SW480 (cell line): ENCODE results near the gene MICALL1.

Experiments
- DNase-seq: peaks from one replicate; pipeline ENCODE4 v3.0.0-alpha.2; 2016; ENCODE audit warnings: low spot score

Gene MICALL1, protein sequence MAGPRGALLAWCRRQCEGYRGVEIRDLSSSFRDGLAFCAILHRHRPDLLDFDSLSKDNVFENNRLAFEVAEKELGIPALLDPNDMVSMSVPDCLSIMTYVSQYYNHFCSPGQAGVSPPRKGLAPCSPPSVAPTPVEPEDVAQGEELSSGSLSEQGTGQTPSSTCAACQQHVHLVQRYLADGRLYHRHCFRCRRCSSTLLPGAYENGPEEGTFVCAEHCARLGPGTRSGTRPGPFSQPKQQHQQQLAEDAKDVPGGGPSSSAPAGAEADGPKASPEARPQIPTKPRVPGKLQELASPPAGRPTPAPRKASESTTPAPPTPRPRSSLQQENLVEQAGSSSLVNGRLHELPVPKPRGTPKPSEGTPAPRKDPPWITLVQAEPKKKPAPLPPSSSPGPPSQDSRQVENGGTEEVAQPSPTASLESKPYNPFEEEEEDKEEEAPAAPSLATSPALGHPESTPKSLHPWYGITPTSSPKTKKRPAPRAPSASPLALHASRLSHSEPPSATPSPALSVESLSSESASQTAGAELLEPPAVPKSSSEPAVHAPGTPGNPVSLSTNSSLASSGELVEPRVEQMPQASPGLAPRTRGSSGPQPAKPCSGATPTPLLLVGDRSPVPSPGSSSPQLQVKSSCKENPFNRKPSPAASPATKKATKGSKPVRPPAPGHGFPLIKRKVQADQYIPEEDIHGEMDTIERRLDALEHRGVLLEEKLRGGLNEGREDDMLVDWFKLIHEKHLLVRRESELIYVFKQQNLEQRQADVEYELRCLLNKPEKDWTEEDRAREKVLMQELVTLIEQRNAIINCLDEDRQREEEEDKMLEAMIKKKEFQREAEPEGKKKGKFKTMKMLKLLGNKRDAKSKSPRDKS

DNA sequence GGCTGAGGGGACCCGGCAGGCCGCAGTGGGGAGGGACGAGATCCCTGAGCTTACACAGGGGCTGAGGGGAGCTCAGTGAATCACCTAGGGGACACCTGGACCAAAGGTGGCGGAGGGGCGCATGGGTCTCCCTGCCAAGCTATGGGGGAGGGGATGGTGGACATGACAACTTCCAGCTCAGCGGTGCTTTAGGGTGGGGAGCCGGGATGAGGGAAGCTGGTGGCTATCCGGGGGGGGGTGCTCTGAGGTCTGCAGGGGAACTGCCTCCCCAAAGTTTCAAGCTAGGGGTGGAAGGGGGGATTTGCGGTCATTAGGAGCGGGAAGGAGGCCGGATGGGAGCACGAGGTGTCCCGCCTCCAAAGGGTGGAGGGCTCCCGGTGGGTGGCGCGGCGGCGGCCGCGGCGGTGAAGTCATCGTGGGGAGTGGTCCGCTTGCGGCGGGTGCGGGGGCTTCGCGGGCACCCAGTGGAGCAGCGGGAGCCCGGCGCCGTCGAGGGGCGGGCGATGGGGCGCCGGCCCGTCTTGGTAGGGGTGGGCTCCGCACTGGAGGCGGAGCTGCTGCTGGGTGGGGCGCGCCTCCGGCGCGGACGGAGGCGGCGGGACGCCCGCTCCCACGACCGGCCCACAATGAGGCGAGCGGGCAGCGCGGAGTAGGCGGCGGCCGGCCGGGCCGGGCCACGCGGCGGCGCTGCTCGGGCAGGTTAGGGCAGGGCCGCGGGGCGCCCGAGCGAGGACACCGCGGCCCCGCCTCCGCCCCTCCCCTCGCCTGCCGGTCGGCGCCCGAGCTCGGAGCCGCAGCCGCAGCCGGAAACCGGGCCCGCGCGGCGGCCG lies at the start of gene MICALL1:
Gene MICALL1 (plus strand): TSS at position 764 of the 830 bp plus-strand sequence. CDS start 126 bp downstream, outside the sequence.
- peak; percentile 69 for DNase-seq

DNA sequence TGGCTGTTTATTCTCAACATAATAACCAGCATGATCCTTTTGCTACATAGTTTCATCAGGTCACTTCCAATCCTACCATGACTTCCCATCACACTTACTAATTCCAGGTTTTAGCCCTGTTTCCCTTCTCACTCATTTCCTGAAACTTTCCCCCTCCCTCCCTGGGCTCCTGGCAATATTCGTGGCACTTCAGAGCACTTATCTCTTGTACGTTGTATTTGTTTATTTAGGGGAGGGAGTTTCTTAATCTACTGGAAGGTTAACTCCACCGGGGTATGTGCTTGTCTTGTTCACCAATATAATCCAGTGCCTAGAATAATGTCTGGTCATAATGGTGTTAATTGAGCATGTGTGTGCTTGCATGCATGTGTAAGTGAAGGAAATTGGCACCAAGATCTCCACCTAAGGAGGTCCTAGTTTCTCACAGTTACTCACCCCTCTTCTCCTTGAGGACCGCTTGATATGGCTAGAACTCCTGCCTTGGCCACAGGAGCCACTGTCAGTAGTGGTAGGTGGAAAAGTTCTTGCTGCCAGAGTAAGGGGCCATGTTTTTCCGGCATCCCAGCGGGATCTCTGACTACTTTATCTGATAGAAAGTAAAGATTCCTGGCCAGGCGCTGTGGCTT lies 45.2 kb upstream of the MICALL1 start:
- no peak for DNase-seq

DNA sequence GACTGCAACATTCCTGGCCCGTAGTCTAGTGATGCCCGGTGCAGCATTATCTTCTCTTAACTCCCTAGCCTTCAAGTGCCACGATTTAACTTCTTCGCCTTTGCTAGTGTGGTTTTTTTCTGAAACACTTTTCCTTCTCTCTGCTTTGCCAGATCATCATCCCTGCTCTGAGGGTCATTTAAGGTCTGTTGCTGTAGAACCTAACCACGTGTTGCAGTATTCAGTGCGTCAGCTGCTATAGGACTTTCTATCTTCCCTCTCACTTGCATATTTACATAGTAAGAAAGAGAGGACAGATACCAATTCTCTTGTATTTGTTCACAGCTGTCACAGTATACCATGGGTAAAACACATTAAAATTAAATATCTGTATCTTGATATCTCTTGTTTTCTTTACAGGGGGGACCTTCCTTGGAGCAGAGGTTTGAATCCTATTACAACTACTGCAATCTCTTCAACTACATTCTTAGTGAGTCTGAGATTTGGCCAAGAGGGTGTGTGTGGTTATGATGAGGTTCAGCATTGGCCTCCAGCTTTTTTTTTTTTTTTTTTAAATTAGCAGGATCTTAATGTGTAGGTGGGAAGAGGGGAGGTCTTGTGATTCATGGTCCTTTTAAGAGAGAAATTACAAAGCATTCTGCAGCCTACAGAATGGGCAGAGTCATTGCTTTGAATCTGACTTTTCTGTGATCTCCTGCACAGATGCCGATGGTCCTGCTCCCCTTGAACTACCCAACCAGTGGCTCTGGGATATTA lies 43.3 kb upstream of the MICALL1 start:
- no peak for DNase-seq

DNA sequence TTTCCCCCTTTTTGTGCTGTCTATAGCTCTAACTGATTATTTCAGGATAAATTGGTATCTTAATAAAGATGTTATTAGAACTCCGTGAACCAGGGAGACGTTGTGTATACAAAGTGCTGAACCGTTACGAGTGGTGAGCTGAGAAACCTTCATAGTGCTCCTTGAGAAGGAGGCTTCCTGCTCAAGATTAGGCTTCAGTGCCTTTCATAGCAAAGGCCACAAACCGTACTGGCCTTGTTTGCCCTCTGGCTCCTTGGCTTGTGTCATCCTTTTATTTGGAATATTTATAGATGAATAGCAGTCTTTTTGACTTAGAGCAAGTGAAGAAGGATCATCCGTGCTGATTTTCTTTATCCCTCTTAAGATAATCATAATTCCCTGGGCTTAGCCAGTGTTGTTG lies 40.6 kb upstream of the MICALL1 start:
- DNase-seq = no peak

DNA sequence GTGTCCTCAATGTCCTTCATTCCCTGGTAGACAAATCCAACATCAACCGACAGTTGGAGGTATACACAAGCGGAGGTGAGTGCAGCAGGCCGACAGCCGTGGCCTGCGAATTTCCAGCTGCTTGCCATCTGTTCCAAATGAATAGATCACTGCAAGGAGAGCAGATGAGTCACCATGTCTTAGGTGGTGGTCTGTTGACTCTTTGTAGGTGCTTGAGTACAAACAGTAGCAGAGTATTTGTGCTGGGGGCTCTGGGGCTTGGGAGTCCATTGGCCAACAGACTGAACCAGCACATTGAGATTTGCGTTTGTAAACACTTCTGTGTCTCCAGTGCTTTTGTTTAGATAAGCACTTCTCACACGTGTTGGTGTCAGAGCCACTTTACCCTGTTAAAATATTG lies 35.8 kb upstream of the MICALL1 start:
- DNase-seq = no peak

DNA sequence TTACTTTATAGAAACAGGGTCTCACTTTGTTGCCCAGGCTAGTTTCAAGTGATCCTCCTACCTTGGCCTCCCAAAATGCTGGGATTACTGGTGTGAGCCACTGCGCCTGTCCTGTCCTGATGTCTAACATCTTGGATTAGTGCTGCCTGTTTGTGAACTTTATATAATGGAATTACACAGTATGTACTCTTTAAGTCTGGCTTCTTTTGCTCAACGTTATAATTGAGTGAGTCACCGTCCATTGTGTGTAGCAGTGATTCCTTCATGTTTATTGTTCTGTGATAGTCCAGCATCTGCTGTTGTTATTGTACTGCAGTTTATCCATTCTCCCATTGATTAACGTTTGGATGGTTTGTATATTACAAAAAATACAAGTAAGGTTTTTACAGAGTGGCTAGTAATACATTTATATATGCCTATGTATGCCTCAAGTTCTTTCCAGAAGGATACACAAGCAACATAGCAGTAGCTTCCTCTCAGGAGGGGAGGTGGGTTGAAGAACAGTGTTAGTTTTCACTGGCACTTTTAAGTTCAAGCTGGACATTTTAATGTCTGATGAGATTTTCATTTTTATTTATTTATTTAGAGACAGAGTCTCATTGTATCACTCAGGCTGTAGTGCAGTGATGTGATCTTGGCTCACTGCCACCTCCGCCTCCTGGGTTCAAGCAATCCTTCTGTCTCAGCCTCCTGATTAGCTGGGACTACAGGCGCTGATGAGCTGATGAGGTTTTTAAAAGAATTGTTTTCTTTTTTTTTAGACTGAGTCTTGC lies 25.2 kb upstream of the MICALL1 start:
- DNase-seq = no peak

DNA sequence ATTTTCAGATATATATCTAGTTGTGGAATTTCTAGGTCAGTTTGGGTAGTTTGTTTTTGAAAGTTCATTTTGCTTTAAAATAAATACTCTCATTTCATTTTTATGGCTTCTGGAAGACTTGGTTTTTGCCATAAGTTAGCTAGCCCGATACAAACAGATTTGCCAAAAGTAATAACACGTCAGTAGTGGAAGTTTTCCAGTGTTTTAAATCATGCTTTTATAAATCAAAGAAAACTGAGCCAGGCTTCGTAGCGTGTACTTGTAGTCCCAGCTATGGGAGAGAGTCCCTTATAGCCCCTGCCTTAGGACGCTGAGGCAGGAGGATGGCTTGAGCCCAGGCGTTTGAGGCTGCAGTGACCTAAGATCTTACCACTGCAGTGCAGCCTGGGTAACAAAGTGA lies 21.7 kb upstream of the MICALL1 start:
- DNase-seq = no peak

DNA sequence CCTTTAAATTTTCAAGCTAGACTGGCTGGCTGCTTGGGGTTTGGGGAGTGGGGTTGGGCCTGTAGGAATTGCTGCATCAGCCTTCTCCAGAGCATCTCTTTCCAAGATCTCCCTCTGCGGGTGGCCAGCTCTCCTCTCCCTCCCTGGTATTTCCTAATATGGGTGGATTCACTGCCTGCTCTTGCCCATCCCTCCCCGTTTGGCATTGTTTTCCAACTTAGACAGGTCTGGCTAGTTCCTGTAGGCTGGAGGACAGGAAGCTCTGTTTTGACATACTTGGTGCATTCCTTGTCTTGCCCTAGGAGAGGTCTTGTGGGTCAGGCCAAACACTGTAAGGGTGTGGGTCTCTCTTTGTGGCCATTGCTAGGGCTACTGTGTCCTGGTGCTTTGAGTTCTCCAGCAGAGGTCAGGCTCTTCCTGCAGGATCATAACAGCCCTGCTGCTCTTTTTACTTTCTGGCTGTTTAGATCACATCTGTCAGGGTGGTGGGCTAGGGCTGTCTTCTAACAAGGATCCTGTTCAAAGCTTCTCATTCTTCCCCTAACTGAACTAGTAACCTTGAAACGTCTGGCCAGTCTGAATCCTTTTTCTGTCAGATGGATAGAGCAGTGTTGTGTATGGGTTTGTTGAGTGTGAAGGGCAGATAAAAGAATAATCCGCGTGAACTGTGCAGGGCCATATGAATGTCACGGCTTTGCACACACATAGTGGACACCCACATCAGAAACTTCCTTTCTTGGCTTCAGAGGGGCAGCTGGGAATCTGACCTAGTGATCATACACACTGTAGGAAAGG lies 18.3 kb upstream of the MICALL1 start:
- no peak for DNase-seq

DNA sequence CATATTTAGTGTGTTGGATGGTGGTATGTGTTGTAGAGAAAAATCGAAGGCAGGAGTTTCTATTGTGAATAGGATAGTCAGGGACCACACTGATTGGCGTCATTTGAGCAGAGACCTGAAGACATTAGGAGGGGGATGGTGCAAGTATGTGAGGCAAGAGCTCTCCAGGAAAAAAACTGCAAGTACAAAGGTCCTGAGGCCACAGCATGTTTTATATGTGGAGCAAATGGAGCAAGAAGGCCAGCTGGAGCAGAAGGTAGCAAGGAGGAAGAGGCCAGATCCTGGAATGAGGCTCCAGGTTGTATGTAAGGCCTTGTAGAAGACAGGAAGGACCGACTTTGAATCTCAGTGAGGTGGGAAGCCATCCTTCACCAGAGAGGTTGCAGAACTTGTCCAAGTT lies 14.2 kb upstream of the MICALL1 start:
- no peak for DNase-seq

DNA sequence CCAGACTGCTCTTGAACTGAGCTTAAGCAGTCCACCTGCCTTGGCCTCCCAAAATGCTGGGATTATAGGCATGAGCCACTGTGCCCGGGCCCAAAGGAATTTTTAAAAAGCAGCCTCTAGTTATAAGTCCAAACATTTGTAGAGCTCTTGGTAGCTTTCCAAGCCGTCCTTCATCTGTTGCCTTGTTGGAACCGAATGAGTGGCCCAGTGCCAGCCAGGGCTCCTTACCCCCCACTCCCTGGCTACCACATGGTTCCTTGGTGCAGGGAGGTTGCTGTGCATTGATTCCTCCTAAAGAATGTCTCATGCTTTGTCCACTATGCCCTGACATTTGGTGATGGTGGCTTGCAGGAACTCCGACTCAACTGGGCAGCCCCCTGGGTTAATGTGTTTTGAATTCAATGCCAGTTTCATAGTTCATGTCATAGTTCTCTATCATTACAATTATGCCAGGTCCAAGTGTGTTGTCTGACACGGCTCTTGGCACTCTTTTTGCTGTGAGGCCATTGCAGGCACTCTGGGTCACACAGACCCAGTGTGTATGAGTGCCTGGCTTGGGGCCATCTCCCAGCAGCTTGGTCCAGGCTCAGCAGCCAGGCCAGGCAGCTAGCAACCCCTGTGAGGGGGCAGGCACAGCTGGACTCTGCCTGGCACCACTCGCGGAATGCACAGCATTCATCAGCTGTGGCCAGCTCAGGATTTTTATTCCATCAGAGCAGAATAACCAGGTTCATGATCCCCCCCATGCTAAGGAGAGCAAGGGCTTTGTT lies 13.3 kb upstream of the MICALL1 start:
- no peak for DNase-seq

DNA sequence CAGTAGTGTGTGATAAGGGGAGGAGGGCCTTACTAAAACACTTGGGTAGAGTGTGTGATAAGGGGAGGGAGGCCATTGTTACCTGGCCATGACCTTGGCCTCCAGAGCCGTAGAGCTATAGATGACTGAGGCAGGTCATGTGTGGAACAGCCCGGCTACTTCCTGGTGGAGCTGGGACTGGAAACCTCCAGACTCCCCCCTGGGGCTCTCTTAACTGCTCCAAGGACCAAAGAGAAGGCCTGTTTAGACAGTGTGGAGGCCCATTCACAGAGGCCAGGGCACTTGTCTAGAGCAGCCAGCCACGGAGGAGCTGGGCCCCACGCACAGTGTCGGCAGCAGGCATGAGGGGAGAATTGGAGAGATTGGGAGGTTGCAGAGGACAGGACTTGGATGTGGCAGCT lies 12.5 kb upstream of the MICALL1 start:
- DNase-seq = no peak

DNA sequence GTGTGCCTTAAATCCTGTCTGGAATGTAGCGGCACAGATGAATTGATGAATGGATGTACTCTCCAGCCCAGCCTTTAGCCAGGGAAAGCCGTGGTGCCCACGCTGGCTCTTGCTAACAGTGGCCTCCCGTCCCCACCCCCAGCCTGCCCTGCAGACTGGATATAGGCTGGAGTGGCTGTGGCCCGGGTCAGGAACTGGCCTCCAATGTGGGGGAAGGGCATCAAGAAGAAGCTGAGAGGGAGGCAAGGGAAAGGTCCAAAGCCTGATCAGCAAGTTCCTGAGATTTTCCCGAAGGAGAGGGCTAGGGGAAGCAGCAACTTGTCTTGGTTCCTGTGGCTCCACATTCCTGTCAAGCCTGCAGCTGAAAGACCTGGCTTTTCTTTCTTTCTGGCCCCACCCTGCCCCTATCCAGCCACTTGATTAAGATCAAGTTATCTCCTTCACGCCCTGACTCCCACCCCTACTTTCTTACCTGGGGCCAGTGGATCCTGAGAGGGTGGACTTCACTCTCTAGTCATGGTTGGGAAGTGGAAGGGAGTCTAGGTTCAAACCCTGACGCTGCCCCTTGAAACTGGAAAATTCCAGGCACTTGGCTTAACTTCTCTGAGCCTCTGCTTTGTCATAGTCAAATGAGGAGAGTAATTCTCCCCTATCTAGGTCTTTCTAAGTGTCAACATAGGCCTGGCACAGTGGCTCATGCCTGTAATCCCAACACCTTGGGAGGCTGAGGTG lies 11.0 kb upstream of the MICALL1 start:
- no peak for DNase-seq

DNA sequence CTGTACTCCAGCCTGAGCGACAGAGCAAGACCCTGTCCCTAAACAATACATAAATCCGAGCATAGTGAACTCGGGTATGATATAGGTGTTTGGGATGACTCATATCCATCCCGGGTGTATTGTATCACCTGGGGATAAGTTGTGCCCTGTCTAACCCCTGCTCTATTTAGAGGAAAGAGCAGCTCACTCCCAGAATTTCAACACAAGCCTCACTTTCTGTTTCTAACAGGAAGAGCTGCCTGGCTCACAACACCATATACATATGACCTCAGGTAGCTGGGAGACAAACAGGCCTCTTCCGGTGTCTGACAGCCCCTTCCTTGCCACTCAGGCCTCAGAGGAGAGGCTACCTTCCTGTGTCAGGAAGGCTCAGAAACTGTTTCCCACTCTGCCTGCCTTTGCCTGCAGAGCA lies 9.9 kb upstream of the MICALL1 start:
- peak; percentile 80 for DNase-seq

DNA sequence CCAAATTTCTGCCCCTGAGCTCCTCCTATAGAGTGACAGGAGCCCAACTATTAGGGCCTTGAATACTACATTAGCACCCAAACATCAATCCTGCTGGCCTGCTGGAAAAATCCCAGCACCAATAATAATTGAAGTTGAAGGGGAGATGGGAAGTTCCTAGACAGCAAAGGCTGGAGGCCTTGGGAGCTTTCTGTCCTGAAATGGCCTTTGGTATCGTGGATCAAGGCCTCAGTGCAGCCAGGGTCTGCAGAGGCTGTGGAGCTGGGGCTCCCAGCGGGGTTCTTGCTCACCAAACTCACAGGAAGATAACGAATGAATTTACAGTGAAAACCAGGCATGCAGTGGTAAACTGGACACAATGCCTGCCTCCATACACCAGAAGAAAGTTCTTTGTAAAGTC lies 9.2 kb upstream of the MICALL1 start:
- no peak for DNase-seq

DNA sequence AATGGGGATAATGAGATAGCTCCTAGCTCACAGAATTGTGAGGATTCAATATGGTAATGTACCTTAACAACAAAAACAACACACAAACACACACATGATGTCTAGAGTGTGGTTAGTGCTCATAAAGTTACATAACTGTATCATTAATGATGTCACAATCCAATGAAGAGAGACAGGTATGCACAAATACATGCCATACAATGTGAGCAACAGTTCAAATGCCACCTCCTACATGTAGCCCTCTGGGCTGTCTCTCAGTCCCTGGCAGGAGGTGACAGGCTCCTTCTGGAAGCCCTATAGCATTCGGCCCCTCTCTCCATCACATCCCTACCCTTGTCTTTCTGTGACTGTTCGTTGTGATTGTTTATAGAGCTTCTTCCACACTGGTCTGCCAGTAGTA lies 8.3 kb upstream of the MICALL1 start:
- DNase-seq = no peak

DNA sequence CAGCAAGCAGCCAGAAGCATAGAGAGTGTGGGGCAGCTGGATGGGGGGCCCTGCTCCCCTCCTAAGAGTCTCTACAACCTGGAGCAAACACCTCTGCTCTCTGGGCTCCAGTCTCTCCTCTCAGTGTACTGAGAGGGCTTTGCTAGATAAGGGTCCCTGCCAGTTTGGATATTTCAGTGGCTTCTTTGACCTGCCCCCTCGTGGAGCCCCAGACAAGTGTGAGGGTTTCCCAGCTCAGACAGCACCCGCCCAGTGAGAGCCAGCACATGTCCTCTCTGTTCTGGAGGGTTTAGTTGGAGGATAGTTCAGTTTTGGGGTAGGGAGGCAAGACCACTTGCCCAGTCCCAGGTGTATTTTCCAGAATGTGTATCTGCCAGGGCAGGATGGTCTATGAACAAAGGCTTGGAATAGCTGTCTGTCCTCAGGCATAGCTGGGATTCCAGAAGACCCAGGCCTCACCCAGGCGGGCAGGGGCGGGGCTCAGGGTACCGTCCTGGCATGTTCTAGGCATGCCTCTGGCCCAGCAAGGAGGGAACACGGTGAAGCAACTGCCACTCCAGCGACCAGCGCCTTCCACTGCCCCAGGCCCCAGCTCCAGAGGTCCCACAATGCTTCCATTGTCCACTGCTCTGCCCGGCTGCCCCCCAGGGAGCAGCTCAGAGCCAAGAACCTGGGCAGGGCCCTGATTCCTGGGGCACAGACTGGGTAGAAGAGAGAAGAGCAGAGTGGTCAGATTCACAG lies 7.5 kb upstream of the MICALL1 start:
- DNase-seq = peak; percentile 79
